Suprapubic skin (tissue), 4 donors: ENCODE measurements around the gene AFF2. TPM values are rescaled to one million over a fixed set of nuclear protein-coding genes. Genes with fewer than 3 reads are reported as not detected.

Experiments
- DNase-seq, 2 donors: peaks; one replicate each; pipeline ENCODE4 v3.0.0-alpha.2; 2019; ENCODE audit warnings: low spot score in 2 of 2
- H3K27ac ChIP-seq: fragments of 200-600 bp; sonication (generic); one replicate; pipeline ENCODE4 v1.5.1; 2019
- H3K27me3 ChIP-seq: fragments of 200-600 bp; sonication (generic); one replicate; pipeline ENCODE4 v1.5.1; 2019
- H3K36me3 ChIP-seq: fragments of 200-600 bp; sonication (generic); one replicate; pipeline ENCODE4 v1.5.1; 2019
- H3K4me1 ChIP-seq: fragments of 200-600 bp; sonication (generic); one replicate; pipeline ENCODE4 v1.5.1; 2019
- H3K4me3 ChIP-seq: fragments of 200-600 bp; sonication (generic); one replicate; pipeline ENCODE4 v1.5.1; 2019; ENCODE audit warnings: mild to moderate bottlenecking
- H3K9me3 ChIP-seq: fragments of 200-600 bp; sonication (generic); one replicate; pipeline ENCODE4 v1.5.1; 2019
- CTCF ChIP-seq, 2 donors: fragments of 200-600 bp in 1 of 2; fragments of 450-650 bp in 1 of 2; sonication (generic) in 1 of 2; IDR thresholded peaks; one replicate each; pipeline ENCODE4 v1.5.1; 2016 to 2019; ENCODE audit warnings: antibody characterized with exemption in 2 of 2, mild to moderate bottlenecking in 1 of 2, moderate library complexity in 1 of 2
- EP300 ChIP-seq: sonication (generic); formaldehyde crosslinking; IDR thresholded peaks from one replicate; pipeline ENCODE4 v1.6.1; 2017; ENCODE audit warnings: antibody characterized with exemption
- POLR2A ChIP-seq, 2 donors: fragments of 450-650 bp; IDR thresholded peaks; one replicate each; pipeline ENCODE4 v1.6.1; 2017; ENCODE audit warnings: antibody characterized with exemption in 2 of 2, mild to moderate bottlenecking in 2 of 2, moderate library complexity in 2 of 2
- POLR2AphosphoS5 ChIP-seq, 3 donors: sonication (generic); formaldehyde crosslinking; IDR thresholded peaks; one replicate each; pipeline ENCODE4 v1.6.1; 2017; ENCODE audit warnings: antibody characterized with exemption in 3 of 3
- WGBS: methylation state at CpG from one replicate; pipeline ENCODE4 v1.1.5; 2018; 5-methylcytosine and 5-hydroxymethylcytosine counted together
- total RNA-seq, 4 donors: library from RNA; depleted of rRNA; stranded (reverse); fragments of >200 nt; gene quantifications; one replicate each; pipeline ENCODE4 v1.1.0, GENCODE V29; 2016

Gene AFF2
- total RNA-seq, 4 donors from 2014 or later, result 0.72 to 3.0 (median 1.6) TPM

GRCh38 chrX:148540671-148541583, 40.5 kb downstream of the AFF2 start:
- no peaks in the 10 kb centered on the region for H3K36me3 ChIP-seq
- no peaks in the 10 kb centered on the region for H3K9me3 ChIP-seq
- H3K27me3 ChIP-seq, result no peaks in the 10 kb centered on the region
- H3K27ac ChIP-seq, result no peak overlapping the region
- TF ChIP-seq EP300, result no peak
- no peak for TF ChIP-seq POLR2AphosphoS5 (IDR thresholded peaks at IDR 0.05)
- TF ChIP-seq POLR2A (IDR thresholded peaks at IDR 0.05), result no peak
- TF ChIP-seq CTCF (IDR thresholded peaks at IDR 0.05), result no peak
- no peaks in the 10 kb centered on the region for H3K4me1 ChIP-seq
- H3K4me3 ChIP-seq, result no peak overlapping the region
- no peak for DNase-seq
- WGBS, result 63% methylated on average over 10 of the region's 10 CpGs

DNA sequence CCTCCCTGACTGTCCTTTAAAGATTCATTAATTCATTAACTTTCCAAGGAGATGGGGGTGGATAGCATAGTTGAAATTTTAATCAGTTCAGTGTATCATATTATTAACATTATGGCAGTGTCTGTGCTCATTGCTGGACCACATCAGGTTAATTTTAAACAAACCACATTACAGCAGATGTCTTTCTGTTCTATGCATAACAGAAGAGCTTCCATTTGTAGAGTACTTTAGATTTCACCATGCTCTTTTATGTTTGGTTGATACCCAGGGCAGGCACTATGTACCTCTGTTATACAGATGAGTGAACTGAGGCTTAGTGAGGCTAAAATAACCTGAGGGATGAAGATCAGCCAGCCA, 41.1 kb downstream of the AFF2 start:
- no peak for TF ChIP-seq EP300
- Histone ChIP-seq H3K36me3 (no peaks in the 10 kb centered on the region), H3K27ac (no peak overlapping the region), H3K4me3 (no peak overlapping the region), H3K27me3 (no peaks in the 10 kb centered on the region), H3K4me1 (no peaks in the 10 kb centered on the region), H3K9me3 (no peaks in the 10 kb centered on the region)
- no peak for DNase-seq

GRCh38 chrX:148542481-148543255, 42.3 kb downstream of the AFF2 start:
- DNase-seq, result no peak
- Histone ChIP-seq H3K9me3 (no peaks in the 10 kb centered on the region), H3K4me1 (no peaks in the 10 kb centered on the region), H3K27me3 (no peaks in the 10 kb centered on the region), H3K4me3 (no peak overlapping the region), H3K36me3 (no peaks in the 10 kb centered on the region), H3K27ac (no peak overlapping the region)
- 68% methylated on average over 4 of the region's 5 CpGs for WGBS
- TF ChIP-seq POLR2A (IDR thresholded peaks at IDR 0.05) (no peak), POLR2AphosphoS5 (IDR thresholded peaks at IDR 0.05) (no peak), EP300 (no peak), CTCF (IDR thresholded peaks at IDR 0.05) (no peak)

GRCh38 chrX:148552775-148553174, 52.4 kb downstream of the AFF2 start:
- H3K36me3 ChIP-seq, result no peaks in the 10 kb centered on the region
- no peaks in the 10 kb centered on the region for H3K27me3 ChIP-seq
- DNase-seq, result no peak
- H3K4me3 ChIP-seq, result no peak overlapping the region
- H3K4me1 ChIP-seq, result no peaks in the 10 kb centered on the region
- no peak overlapping the region for H3K27ac ChIP-seq
- TF ChIP-seq CTCF (IDR thresholded peaks at IDR 0.05) (no peak), POLR2A (IDR thresholded peaks at IDR 0.05) (no peak), POLR2AphosphoS5 (IDR thresholded peaks at IDR 0.05) (no peak), EP300 (no peak)
- no peaks in the 10 kb centered on the region for H3K9me3 ChIP-seq
- 67% methylated on average over 2 of the region's 2 CpGs for WGBS

- no peaks in the 10 kb centered on the region for H3K4me1 ChIP-seq
- no peak overlapping the region for H3K27ac ChIP-seq
- no peak for DNase-seq
- H3K4me3 ChIP-seq, result no peak overlapping the region
- TF ChIP-seq POLR2AphosphoS5 (IDR thresholded peaks at IDR 0.05) (no peak), EP300 (no peak), POLR2A (IDR thresholded peaks at IDR 0.05) (no peak), CTCF (IDR thresholded peaks at IDR 0.05) (no peak)
- no peaks in the 10 kb centered on the region for H3K36me3 ChIP-seq
- no peaks in the 10 kb centered on the region for H3K9me3 ChIP-seq
- 61% methylated on average over 3 of the region's 3 CpGs for WGBS
- no peaks in the 10 kb centered on the region for H3K27me3 ChIP-seq
Measured at GRCh38 chrX:148555101-148555500, 54.7 kb downstream of the AFF2 start.
